ENCODE measurements around the gene TJP3.

DNA sequence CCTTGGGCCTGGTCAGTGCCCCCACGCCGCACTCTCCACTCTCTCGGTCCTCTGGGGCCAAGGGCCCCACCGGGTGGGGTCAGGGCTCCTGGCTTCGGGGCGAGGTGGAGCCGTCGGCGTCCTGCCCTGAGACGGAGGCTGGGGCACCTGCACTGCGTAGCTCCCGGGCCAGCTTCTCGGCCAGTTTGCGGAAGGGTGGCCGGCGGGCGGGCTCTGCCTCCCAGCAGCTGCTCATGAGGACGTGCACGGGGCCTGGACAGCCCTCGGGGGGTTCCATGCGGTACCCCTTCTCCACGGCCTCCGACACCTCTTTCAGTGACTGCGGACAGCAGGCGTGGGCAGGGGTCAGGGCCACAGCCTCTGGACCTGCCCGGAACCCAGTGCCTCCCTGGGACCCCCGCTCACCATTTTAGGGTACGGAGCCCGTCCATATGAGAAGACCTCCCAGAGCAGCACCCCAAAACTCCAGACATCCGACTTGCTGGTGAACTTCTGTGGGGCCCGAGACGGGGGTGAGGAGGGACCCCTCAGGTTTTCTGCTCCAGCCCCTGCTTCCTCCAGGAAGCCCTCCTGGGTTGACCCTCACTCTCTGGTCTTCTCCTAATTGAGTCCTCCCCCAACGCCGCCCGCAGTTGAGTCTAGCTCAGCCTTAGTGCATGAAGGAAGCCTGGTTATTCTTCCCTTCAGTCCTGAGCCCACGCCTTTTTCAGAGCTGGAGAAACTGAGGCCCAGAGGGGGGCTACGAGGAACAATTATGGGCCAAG lies 70.1 kb downstream of the TJP3 start:
- TF ChIP-seq, protein P1, sequence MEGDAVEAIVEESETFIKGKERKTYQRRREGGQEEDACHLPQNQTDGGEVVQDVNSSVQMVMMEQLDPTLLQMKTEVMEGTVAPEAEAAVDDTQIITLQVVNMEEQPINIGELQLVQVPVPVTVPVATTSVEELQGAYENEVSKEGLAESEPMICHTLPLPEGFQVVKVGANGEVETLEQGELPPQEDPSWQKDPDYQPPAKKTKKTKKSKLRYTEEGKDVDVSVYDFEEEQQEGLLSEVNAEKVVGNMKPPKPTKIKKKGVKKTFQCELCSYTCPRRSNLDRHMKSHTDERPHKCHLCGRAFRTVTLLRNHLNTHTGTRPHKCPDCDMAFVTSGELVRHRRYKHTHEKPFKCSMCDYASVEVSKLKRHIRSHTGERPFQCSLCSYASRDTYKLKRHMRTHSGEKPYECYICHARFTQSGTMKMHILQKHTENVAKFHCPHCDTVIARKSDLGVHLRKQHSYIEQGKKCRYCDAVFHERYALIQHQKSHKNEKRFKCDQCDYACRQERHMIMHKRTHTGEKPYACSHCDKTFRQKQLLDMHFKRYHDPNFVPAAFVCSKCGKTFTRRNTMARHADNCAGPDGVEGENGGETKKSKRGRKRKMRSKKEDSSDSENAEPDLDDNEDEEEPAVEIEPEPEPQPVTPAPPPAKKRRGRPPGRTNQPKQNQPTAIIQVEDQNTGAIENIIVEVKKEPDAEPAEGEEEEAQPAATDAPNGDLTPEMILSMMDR (IDR thresholded peaks at IDR 0.05; ENCODE audit: poor library complexity) = no peak
- TF ChIP-seq EZH2 (IDR thresholded peaks at IDR 0.05; ENCODE audit: borderline replicate concordance) (no peak), EZH2phosphoT487 (IDR thresholded peaks at IDR 0.05; ENCODE audit: low read depth, severe bottlenecking, unreplicated experiment) (no peak)

All from hepatocyte (in vitro differentiated cells).